Central memory CD8-positive, alpha-beta T cell (primary cell): ENCODE measurements around the gene RILP.
"Not testable (repeated sequence)": the region's sequence is repeated elsewhere in the genome, so short reads cannot be mapped to it uniquely, and the experiment has no call there.

Experiments used
- ATAC-seq: fragments of 150-1000 bp; cut with Tn5 transposase; replicated peaks from 2 replicates; pipeline ENCODE4 v1.10.0; 2022; ENCODE audit warnings: mild to moderate bottlenecking, moderate FRiP score, moderate number of reproducible peaks; ENCODE audit not compliant: poor library complexity, severe bottlenecking; ENCODE audit errors: extremely low read depth
- DNase-seq, 2 donors: peaks; one replicate each; pipeline ENCODE4 v3.0.0; 2021; ENCODE audit warnings: low spot score in 2 of 2
- H3K27ac Mint-ChIP-seq: one replicate; pipeline ENCODE4 v1.8.0; 2022; ENCODE audit warnings: low read depth, mild to moderate bottlenecking, moderate library complexity, mixed read lengths
- H3K27me3 Mint-ChIP-seq: one replicate; pipeline ENCODE4 v1.8.0; 2022; ENCODE audit warnings: mixed read lengths
- H3K36me3 Mint-ChIP-seq: one replicate; pipeline ENCODE4 v1.8.0; 2022; ENCODE audit warnings: mild to moderate bottlenecking, moderate library complexity, mixed read lengths; ENCODE audit not compliant: insufficient read depth
- H3K4me1 Mint-ChIP-seq: one replicate; pipeline ENCODE4 v1.8.0; 2022; ENCODE audit warnings: mixed read lengths
- H3K4me3 Mint-ChIP-seq: one replicate; pipeline ENCODE4 v1.8.0; 2022; ENCODE audit warnings: mild to moderate bottlenecking, moderate library complexity, mixed read lengths
- H3K9me3 Mint-ChIP-seq: one replicate; pipeline ENCODE4 v1.8.0; 2022; ENCODE audit warnings: mixed read lengths

Gene RILP

GRCh38 chr17:1661045-1661444, 11.4 kb upstream of the RILP start:
- no peak overlapping the region for H3K27ac Mint-ChIP-seq
- no peak for DNase-seq
- ATAC-seq: no peak
- H3K36me3 Mint-ChIP-seq: peaks cover 87% of the 10 kb centered on the region
- H3K27me3 Mint-ChIP-seq: no peaks in the 10 kb centered on the region
- H3K9me3 Mint-ChIP-seq: no peaks in the 10 kb centered on the region
- H3K4me3 Mint-ChIP-seq: no peak overlapping the region
- peaks cover 12% of the 10 kb centered on the region for H3K4me1 Mint-ChIP-seq

- Mint-ChIP-seq H3K27ac (no peak overlapping the region), H3K9me3 (no peaks in the 10 kb centered on the region), H3K4me3 (no peak overlapping the region), H3K36me3 (peaks cover 95% of the 10 kb centered on the region), H3K4me1 (peaks cover 10% of the 10 kb centered on the region), H3K27me3 (no peaks in the 10 kb centered on the region)
- no peak for DNase-seq
- ATAC-seq: no peak
These were observed 8.4 kb upstream of the RILP start for GRCh38 chr17:1658100-1658499.

- Mint-ChIP-seq H3K27ac (no peak overlapping the region), H3K4me3 (no peak overlapping the region), H3K27me3 (no peaks in the 10 kb centered on the region), H3K4me1 (no peaks in the 10 kb centered on the region), H3K36me3 (peaks cover 76% of the 10 kb centered on the region), H3K9me3 (no peaks in the 10 kb centered on the region)
- DNase-seq (no peak), ATAC-seq (no peak)
These were observed 4.1 kb upstream of the RILP start for GRCh38 chr17:1653735-1654134.

GRCh38 chr17:1652794-1653193, 3.1 kb upstream of the RILP start:
- H3K4me1 Mint-ChIP-seq, DNase-seq, H3K27me3 Mint-ChIP-seq, H3K27ac Mint-ChIP-seq, H3K9me3 Mint-ChIP-seq, ATAC-seq, H3K4me3 Mint-ChIP-seq: not testable (repeated sequence)
- peaks cover 69% of the 10 kb centered on the region for H3K36me3 Mint-ChIP-seq

- Mint-ChIP-seq H3K9me3 (no peaks in the 10 kb centered on the region), H3K4me1 (no peaks in the 10 kb centered on the region), H3K4me3 (no peak overlapping the region), H3K27ac (no peak overlapping the region), H3K36me3 (peaks cover 56% of the 10 kb centered on the region), H3K27me3 (no peaks in the 10 kb centered on the region)
- DNase-seq: no peak
- no peak for ATAC-seq
These were observed 1.8 kb upstream of the RILP start for GRCh38 chr17:1651559-1651844.

- Mint-ChIP-seq H3K36me3 (peaks cover 50% of the 10 kb centered on the region), H3K4me1 (no peaks in the 10 kb centered on the region), H3K27ac (no peak overlapping the region), H3K4me3 (peak overlapping the region; percentile 31), H3K9me3 (no peaks in the 10 kb centered on the region), H3K27me3 (no peaks in the 10 kb centered on the region)
- no peak for DNase-seq
- ATAC-seq: no peak
These were observed 1.3 kb upstream of the RILP start for GRCh38 chr17:1650731-1651558.

GRCh38 chr17:1648963-1649843, 463 bp downstream of the RILP start:
- Mint-ChIP-seq H3K9me3 (no peaks in the 10 kb centered on the region), H3K4me3 (peak overlapping the region; percentile 68), H3K27ac (no peak overlapping the region), H3K36me3 (peaks cover 36% of the 10 kb centered on the region), H3K27me3 (no peaks in the 10 kb centered on the region), H3K4me1 (peaks cover 4% of the 10 kb centered on the region)
- DNase-seq (peak; percentile 89 to 90), ATAC-seq (peak; percentile 82)

GRCh38 chr17:1648173-1648962, 1.3 kb downstream of the RILP start:
- Mint-ChIP-seq H3K36me3 (peaks cover 28% of the 10 kb centered on the region), H3K4me1 (peaks cover 8% of the 10 kb centered on the region), H3K27me3 (no peaks in the 10 kb centered on the region), H3K9me3 (no peaks in the 10 kb centered on the region), H3K4me3 (peak overlapping the region; percentile 68), H3K27ac (no peak overlapping the region)
- ATAC-seq (peak; percentile 1), DNase-seq (no peak)

- no peak overlapping the region for H3K27ac Mint-ChIP-seq
- DNase-seq: no peak
These were observed 1.9 kb downstream of the RILP start for GRCh38 chr17:1647802-1648171.

GRCh38 chr17:1646199-1646875, 3.3 kb downstream of the RILP start:
- Mint-ChIP-seq H3K9me3 (no peaks in the 10 kb centered on the region), H3K4me1 (peaks cover 8% of the 10 kb centered on the region), H3K4me3 (peak overlapping the region; percentile 43), H3K27ac (no peak overlapping the region), H3K27me3 (no peaks in the 10 kb centered on the region), H3K36me3 (peaks cover 7% of the 10 kb centered on the region)
- DNase-seq (no peak), ATAC-seq (no peak)

More at GRCh38 chr17:1647802-1648171, 1.9 kb downstream of the RILP start:
- no peak for ATAC-seq
- H3K4me1 Mint-ChIP-seq: peaks cover 8% of the 10 kb centered on the region
- no peaks in the 10 kb centered on the region for H3K9me3 Mint-ChIP-seq
- H3K36me3 Mint-ChIP-seq: peaks cover 22% of the 10 kb centered on the region
- no peaks in the 10 kb centered on the region for H3K27me3 Mint-ChIP-seq
- peak overlapping the region; percentile 68 for H3K4me3 Mint-ChIP-seq

GRCh38 chr17:1645207-1646171, 4.2 kb downstream of the RILP start, which contains the start of gene SCARF1:
Gene SCARF1, minus strand, starts transcription at chr17:1645732. Its CDS starts 35 bp downstream, at chr17:1645697.
- H3K4me3 Mint-ChIP-seq: peak within 1 kb of the TSS; percentile 83
- H3K36me3 Mint-ChIP-seq: peaks cover 5% of the 10 kb centered on the region
- peaks cover 8% of the 10 kb centered on the region for H3K4me1 Mint-ChIP-seq
- H3K27ac Mint-ChIP-seq: no peak within 1 kb of the TSS
- H3K9me3 Mint-ChIP-seq: no peaks in the 10 kb centered on the region
- no peaks in the 10 kb centered on the region for H3K27me3 Mint-ChIP-seq
- DNase-seq (no peak), ATAC-seq (no peak)
